IPS DF 6.9 (cell line): ENCODE data around the gene SERPINB2.
"Not testable (repeated sequence)": the region's sequence is repeated elsewhere in the genome, so short reads cannot be mapped to it uniquely, and the experiment has no call there.

ENCODE experiments used
- DNase-seq: peaks from one replicate; pipeline ENCODE4 v3.0.0-alpha.2; 2013; ENCODE audit warnings: low read depth, low spot score
- H3K27ac ChIP-seq: one replicate; pipeline ENCODE4 v1.5.1; 2013; ENCODE audit warnings: low read length, control low read depth
- H3K27me3 ChIP-seq: 2 replicates; pipeline ENCODE4 v1.6.1; 2013; ENCODE audit warnings: mild to moderate bottlenecking, low read length; ENCODE audit not compliant: control insufficient read depth, insufficient read depth
- H3K36me3 ChIP-seq: 2 replicates; pipeline ENCODE4 v1.6.1; 2013; ENCODE audit warnings: low read length; ENCODE audit not compliant: control insufficient read depth, insufficient read depth
- H3K4me1 ChIP-seq: 2 replicates; pipeline ENCODE4 v1.6.1; 2013; ENCODE audit warnings: low read length; ENCODE audit not compliant: control insufficient read depth, insufficient read depth
- H3K4me3 ChIP-seq: 2 replicates; pipeline ENCODE4 v1.5.1; 2013; ENCODE audit warnings: mild to moderate bottlenecking, low read length
- H3K9me3 ChIP-seq: 2 replicates; pipeline ENCODE4 v1.6.1; 2013; ENCODE audit warnings: low read length, inconsistent platforms; ENCODE audit not compliant: control insufficient read depth, insufficient read depth
- WGBS: extraction: QIAGEN DNeasy Blood & Tissue Kit; methylation state at CpG from one replicate; pipeline ENCODE4 v1.1.7; 2013; ENCODE audit warnings: mixed read lengths, missing lambda C conversion rate; ENCODE audit not compliant: insufficient read length, insufficient coverage; 5-methylcytosine and 5-hydroxymethylcytosine counted together

SERPINB2 gene

GRCh38 chr18:63930773-63931354 lies 43.4 kb downstream of the SERPINB2 start:
- Histone ChIP-seq H3K9me3 (no peaks in the 10 kb centered on the region), H3K27ac (no peak overlapping the region), H3K4me1 (no peaks in the 10 kb centered on the region), H3K27me3 (no peaks in the 10 kb centered on the region), H3K36me3 (no peaks in the 10 kb centered on the region), H3K4me3 (no peak overlapping the region)
- no peak for DNase-seq
- no CpG with 5 or more reads among the region's 3 CpGs for WGBS

- Histone ChIP-seq H3K4me3 (peak overlapping the region; percentile 47; the same call in 1 of the 2 replicates), H3K27me3 (peaks cover 7% of the 10 kb centered on the region), H3K27ac (no peak overlapping the region), H3K36me3 (no peaks in the 10 kb centered on the region), H3K9me3 (no peaks in the 10 kb centered on the region), H3K4me1 (no peaks in the 10 kb centered on the region)
- peak; percentile 70 for DNase-seq
- whole genome bisulfite sequencing: no CpG with 5 or more reads among the region's 54 CpGs
These were observed 48.8 kb downstream of the SERPINB2 start for GRCh38 chr18:63936156-63936931.

- no peak for DNase-seq
- peak overlapping the region; percentile 47; the same call in 1 of the 2 replicates for H3K4me3 ChIP-seq
These were observed 49.5 kb downstream of the SERPINB2 start for GRCh38 chr18:63936932-63937393.

GRCh38 chr18:63940008-63940407 lies 52.5 kb downstream of the SERPINB2 start:
- no peaks in the 10 kb centered on the region for H3K9me3 ChIP-seq
- no peaks in the 10 kb centered on the region for H3K4me1 ChIP-seq
- peaks cover 7% of the 10 kb centered on the region for H3K27me3 ChIP-seq
- no peaks in the 10 kb centered on the region for H3K36me3 ChIP-seq
- DNase-seq: no peak
- H3K27ac ChIP-seq: no peak overlapping the region
- no CpG with 5 or more reads among the region's 8 CpGs for WGBS
- H3K4me3 ChIP-seq: no peak overlapping the region

More at GRCh38 chr18:63936932-63937393, 49.5 kb downstream of the SERPINB2 start:
- no CpG with 5 or more reads among the region's 19 CpGs for WGBS
- H3K27ac ChIP-seq: no peak overlapping the region
- no peaks in the 10 kb centered on the region for H3K36me3 ChIP-seq
- peaks cover 7% of the 10 kb centered on the region for H3K27me3 ChIP-seq
- H3K4me1 ChIP-seq: no peaks in the 10 kb centered on the region
- H3K9me3 ChIP-seq: no peaks in the 10 kb centered on the region

GRCh38 chr18:63940543-63941050 lies 53.1 kb downstream of the SERPINB2 start:
- not testable (repeated sequence) for H3K4me1 ChIP-seq, H3K27me3 ChIP-seq, H3K27ac ChIP-seq, DNase-seq, H3K36me3 ChIP-seq, H3K4me3 ChIP-seq, H3K9me3 ChIP-seq
- no CpG with 5 or more reads among the region's 17 CpGs for WGBS

- no peaks in the 10 kb centered on the region for H3K27me3 ChIP-seq
- no peak for DNase-seq
- no peaks in the 10 kb centered on the region for H3K9me3 ChIP-seq
- H3K4me3 ChIP-seq: no peak overlapping the region
- H3K36me3 ChIP-seq: no peaks in the 10 kb centered on the region
- no peak overlapping the region for H3K27ac ChIP-seq
- no peaks in the 10 kb centered on the region for H3K4me1 ChIP-seq
- WGBS: no CpG with 5 or more reads among the region's 3 CpGs
These were observed 59.7 kb downstream of the SERPINB2 start for GRCh38 chr18:63947051-63947790.

GRCh38 chr18:63949068-63949737 lies 61.7 kb downstream of the SERPINB2 start, which contains the start of gene HMSD:
HMSD (plus strand) TSS chr18:63949301; CDS start chr18:63953456, 4,155 bp downstream.
- H3K27ac ChIP-seq: no peak within 1 kb of the TSS
- DNase-seq: no peak
- no CpG with 5 or more reads among the region's 35 CpGs for WGBS
- no peaks in the 10 kb centered on the region for H3K27me3 ChIP-seq
- H3K9me3 ChIP-seq: no peaks in the 10 kb centered on the region
- H3K4me1 ChIP-seq: no peaks in the 10 kb centered on the region
- H3K36me3 ChIP-seq: no peaks in the 10 kb centered on the region
- H3K4me3 ChIP-seq: peak within 1 kb of the TSS; percentile 40

- H3K9me3 ChIP-seq: no peaks in the 10 kb centered on the region
- no peak overlapping the region for H3K27ac ChIP-seq
- no peaks in the 10 kb centered on the region for H3K4me1 ChIP-seq
- H3K4me3 ChIP-seq: no peak overlapping the region
- WGBS: no CpG with 5 or more reads among the region's 4 CpGs
- H3K27me3 ChIP-seq: no peaks in the 10 kb centered on the region
- no peaks in the 10 kb centered on the region for H3K36me3 ChIP-seq
- no peak for DNase-seq
These were observed 63.8 kb downstream of the SERPINB2 start for GRCh38 chr18:63951302-63951705.
